HepG2 (cell line): ENCODE results near the gene UBC. TPM values are rescaled to one million over a fixed set of nuclear protein-coding genes. Genes with fewer than 3 reads are reported as not detected.

Source experiments
- ATF3 ChIP-seq: sonication (generic); formaldehyde crosslinking; IDR thresholded peaks from 2 replicates; pipeline ENCODE4 v1.4.0; 2020; ENCODE audit warnings: missing genetic modification reagents
- ATF5 ChIP-seq: sonication (generic); formaldehyde crosslinking; IDR thresholded peaks from 2 replicates; pipeline ENCODE4 v1.4.0; 2020; ENCODE audit warnings: mild to moderate bottlenecking, low read depth, missing genetic modification reagents
- ESRRA ChIP-seq: sonication (generic); formaldehyde crosslinking; IDR thresholded peaks from 2 replicates; pipeline ENCODE4 v1.5.1; 2020; ENCODE audit warnings: mild to moderate bottlenecking, low read depth, missing genetic modification reagents
- HOXA7 ChIP-seq: sonication (generic); formaldehyde crosslinking; IDR thresholded peaks from 2 replicates; pipeline ENCODE4 v1.8.1; 2022; ENCODE audit warnings: mild to moderate bottlenecking, missing genetic modification reagents, moderate library complexity
- MED13 ChIP-seq: sonication (generic); formaldehyde crosslinking; IDR thresholded peaks from 2 replicates; pipeline ENCODE4 v1.5.0; 2020; ENCODE audit warnings: missing genetic modification reagents
- MTA3 ChIP-seq: sonication (generic); formaldehyde crosslinking; IDR thresholded peaks from 2 replicates; pipeline ENCODE4 v1.4.0; 2020; ENCODE audit warnings: missing genetic modification reagents
- MXD4 ChIP-seq: IDR thresholded peaks from 2 replicates; pipeline ENCODE4 v1.6.1; 2016; ENCODE audit warnings: mild to moderate bottlenecking, missing biosample characterization, missing genetic modification reagents
- NR2F6 ChIP-seq, 2 experiments: IDR thresholded peaks; 2 replicates each; pipeline ENCODE4 v1.6.1; 2016; ENCODE audit warnings: antibody characterized with exemption in 1 of 2, mild to moderate bottlenecking in 1 of 2
- REPIN1 ChIP-seq: sonication (generic); formaldehyde crosslinking; IDR thresholded peaks from 2 replicates; pipeline ENCODE4 v1.8.0; 2022; ENCODE audit warnings: missing genetic modification reagents, low read depth, mild to moderate bottlenecking, borderline replicate concordance
- TFDP1 ChIP-seq: IDR thresholded peaks from 2 replicates; pipeline ENCODE4 v1.6.1; 2016; ENCODE audit warnings: missing compliant biosample characterization, missing genetic modification reagents, borderline replicate concordance
- ZNF253 ChIP-seq: sonication (generic); formaldehyde crosslinking; IDR thresholded peaks from 2 replicates; pipeline ENCODE4 v1.8.0; 2022; ENCODE audit warnings: mild to moderate bottlenecking, missing genetic modification reagents, borderline replicate concordance
- ZNF503 ChIP-seq: sonication (generic); formaldehyde crosslinking; IDR thresholded peaks from 2 replicates; pipeline ENCODE4 v1.4.0; 2020; ENCODE audit warnings: missing genetic modification reagents
- ZNF589 ChIP-seq: sonication (generic); formaldehyde crosslinking; conservative IDR thresholded peaks from 2 replicates; pipeline ENCODE4 v1.8.0; 2022; ENCODE audit warnings: mild to moderate bottlenecking, moderate library complexity, missing genetic modification reagents
- polyA plus RNA-seq, 8 experiments: library from polyadenylated mRNA; depleted of rRNA in 3 of 8; stranded (reverse) in 7 of 8; unstranded in 1 of 8; fragments of >200 nt; fragmentation: Illumina TruSeq in 4 of 8; extraction: Trizol in 4 of 8; gene quantifications; 2 replicates each; pipeline versions ENCODE4 v1.2.1 to v1.2.3, GENCODE V29; 2011 to 2016; ENCODE audit warnings: low read depth in 4 of 8, missing spikeins in 1 of 8, mixed read lengths in 1 of 8; ENCODE audit not compliant: insufficient read depth in 1 of 8
- total RNA-seq, 5 experiments: library from RNA; depleted of rRNA; stranded (reverse); fragments of >200 nt; fragmentation: Illumina TruSeq; extraction: Trizol; gene quantifications; 2 replicates each; pipeline ENCODE4 v1.2.3, GENCODE V29; 2016; ENCODE audit warnings: low read depth in 1 of 5
- TF ChIP-seq, protein P1 (sequence below), 2 experiments: sonication (generic) in 1 of 2; formaldehyde crosslinking in 1 of 2; IDR thresholded peaks; 2 replicates each; pipeline versions ENCODE4 v1.6.1 to v1.9.0; 2014 to 2022; ENCODE audit warnings: antibody characterized with exemption in 1 of 2, borderline replicate concordance in 1 of 2, inconsistent platforms in 1 of 2, low read depth in 1 of 2, missing genetic modification reagents in 1 of 2

UBC gene
- total and polyA plus RNA-seq, 2 of the 13 experiments (the other 11 are each of a cell fraction or from before 2014, with no cell fraction given), result 805 to 1,432 TPM

DNA sequence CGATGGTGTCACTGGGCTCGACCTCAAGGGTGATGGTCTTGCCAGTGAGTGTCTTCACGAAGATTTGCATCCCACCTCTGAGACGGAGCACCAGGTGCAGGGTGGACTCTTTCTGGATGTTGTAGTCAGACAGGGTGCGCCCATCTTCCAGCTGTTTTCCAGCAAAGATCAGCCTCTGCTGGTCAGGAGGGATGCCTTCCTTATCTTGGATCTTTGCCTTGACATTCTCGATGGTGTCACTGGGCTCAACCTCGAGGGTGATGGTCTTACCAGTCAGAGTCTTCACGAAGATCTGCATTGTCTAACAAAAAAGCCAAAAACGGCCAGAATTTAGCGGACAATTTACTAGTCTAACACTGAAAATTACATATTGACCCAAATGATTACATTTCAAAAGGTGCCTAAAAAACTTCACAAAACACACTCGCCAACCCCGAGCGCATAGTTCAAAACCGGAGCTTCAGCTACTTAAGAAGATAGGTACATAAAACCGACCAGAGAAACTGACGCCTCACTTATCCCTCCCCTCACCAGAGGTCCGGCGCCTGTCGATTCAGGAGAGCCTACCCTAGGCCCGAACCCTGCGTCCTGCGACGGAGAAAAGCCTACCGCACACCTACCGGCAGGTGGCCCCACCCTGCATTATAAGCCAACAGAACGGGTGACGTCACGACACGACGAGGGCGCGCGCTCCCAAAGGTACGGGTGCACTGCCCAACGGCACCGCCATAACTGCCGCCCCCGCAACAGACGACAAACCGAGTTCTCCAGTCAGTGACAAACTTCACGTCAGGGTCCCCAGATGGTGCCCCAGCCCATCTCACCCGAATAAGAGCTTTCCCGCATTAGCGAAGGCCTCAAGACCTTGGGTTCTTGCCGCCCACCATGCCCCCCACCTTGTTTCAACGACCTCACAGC lies 717 bp downstream of the UBC start (continued):
- TF ChIP-seq, protein P1, sequence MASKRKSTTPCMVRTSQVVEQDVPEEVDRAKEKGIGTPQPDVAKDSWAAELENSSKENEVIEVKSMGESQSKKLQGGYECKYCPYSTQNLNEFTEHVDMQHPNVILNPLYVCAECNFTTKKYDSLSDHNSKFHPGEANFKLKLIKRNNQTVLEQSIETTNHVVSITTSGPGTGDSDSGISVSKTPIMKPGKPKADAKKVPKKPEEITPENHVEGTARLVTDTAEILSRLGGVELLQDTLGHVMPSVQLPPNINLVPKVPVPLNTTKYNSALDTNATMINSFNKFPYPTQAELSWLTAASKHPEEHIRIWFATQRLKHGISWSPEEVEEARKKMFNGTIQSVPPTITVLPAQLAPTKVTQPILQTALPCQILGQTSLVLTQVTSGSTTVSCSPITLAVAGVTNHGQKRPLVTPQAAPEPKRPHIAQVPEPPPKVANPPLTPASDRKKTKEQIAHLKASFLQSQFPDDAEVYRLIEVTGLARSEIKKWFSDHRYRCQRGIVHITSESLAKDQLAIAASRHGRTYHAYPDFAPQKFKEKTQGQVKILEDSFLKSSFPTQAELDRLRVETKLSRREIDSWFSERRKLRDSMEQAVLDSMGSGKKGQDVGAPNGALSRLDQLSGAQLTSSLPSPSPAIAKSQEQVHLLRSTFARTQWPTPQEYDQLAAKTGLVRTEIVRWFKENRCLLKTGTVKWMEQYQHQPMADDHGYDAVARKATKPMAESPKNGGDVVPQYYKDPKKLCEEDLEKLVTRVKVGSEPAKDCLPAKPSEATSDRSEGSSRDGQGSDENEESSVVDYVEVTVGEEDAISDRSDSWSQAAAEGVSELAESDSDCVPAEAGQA (IDR thresholded peaks at IDR 0.05; ENCODE audit: low read depth), result peak; percentile 82
- TF ChIP-seq, protein P1 (CRISPR knock-in tag; IDR thresholded peaks at IDR 0.05; ENCODE audit: borderline replicate concordance), result no peak; the same call in 1 of the 2 replicates
- TF ChIP-seq ZNF253 (CRISPR knock-in tag), result no peak
- TF ChIP-seq ZNF589 (CRISPR knock-in tag), result peak; percentile 54; the same call in 1 of the 2 replicates
- TF ChIP-seq MED13 (CRISPR knock-in tag), result no peak
- TF ChIP-seq MTA3 (CRISPR knock-in tag), result no peak
- TF ChIP-seq REPIN1 (CRISPR knock-in tag), result peak; percentile 100
- TF ChIP-seq TFDP1 (CRISPR knock-in tag), result peak; percentile 33; the same call in 1 of the 2 replicates
- TF ChIP-seq ESRRA (CRISPR knock-in tag), result 0 out of 2 replicates have a peak, but pooled peaks have one; percentile 0
- 0 out of 2 replicates have a peak, but pooled peaks have one; percentile 25 for TF ChIP-seq HOXA7 (CRISPR knock-in tag)
- no peak for TF ChIP-seq MXD4 (CRISPR knock-in tag)
- TF ChIP-seq ATF5 (CRISPR knock-in tag), result no peak
- TF ChIP-seq NR2F6 (IDR thresholded peaks at IDR 0.05), result no peak
- 0 out of 2 replicates have a peak, but pooled peaks have one; percentile 13 for TF ChIP-seq NR2F6 (CRISPR knock-in tag; IDR thresholded peaks at IDR 0.05)
- TF ChIP-seq ZNF503 (CRISPR knock-in tag), result no peak
- TF ChIP-seq ATF3 (CRISPR knock-in tag), result peak; percentile 41; the same call in 1 of the 2 replicates
